SK-N-SH (cell line): Measurements from ENCODE around the gene COPE.

Experiments
- CTCF ChIP-seq: fragments of 200-600 bp; sonication (generic); IDR thresholded peaks from 2 replicates; pipeline ENCODE4 v1.6.1; 2017; ENCODE audit warnings: antibody characterized with exemption, mild to moderate bottlenecking, moderate library complexity
- EZH2phosphoT487 ChIP-seq: fragments of 200-600 bp; sonication (generic); IDR thresholded peaks from 2 replicates; pipeline ENCODE4 v1.6.1; 2017; ENCODE audit warnings: low read depth, mixed run types, mild to moderate bottlenecking, antibody characterized with exemption, moderate library complexity, borderline replicate concordance
- MXI1 ChIP-seq: IDR thresholded peaks from 2 replicates; pipeline ENCODE4 v1.6.1; 2012; ENCODE audit warnings: mild to moderate bottlenecking, low read depth, low read length, improper control_type of control experiment
- NRF1 ChIP-seq: IDR thresholded peaks from 2 replicates; pipeline ENCODE4 v1.6.1; 2012; ENCODE audit warnings: low read depth, mild to moderate bottlenecking, low read length
- POLR2AphosphoS5 ChIP-seq: IDR thresholded peaks from 2 replicates; pipeline ENCODE4 v1.6.1; 2012; ENCODE audit warnings: low read depth, low read length
- RXRA ChIP-seq: IDR thresholded peaks from 2 replicates; pipeline ENCODE4 v1.4.0; 2012; ENCODE audit warnings: low read depth, mild to moderate bottlenecking, borderline replicate concordance
- TAF1 ChIP-seq: IDR thresholded peaks from 2 replicates; pipeline ENCODE4 v1.6.1; 2012; ENCODE audit warnings: low read depth, mild to moderate bottlenecking, low read length, moderate library complexity, borderline replicate concordance
- YY1 ChIP-seq: IDR thresholded peaks from 2 replicates; pipeline ENCODE4 v1.4.0; 2012; ENCODE audit warnings: low read depth, mild to moderate bottlenecking
- ZBTB33 ChIP-seq: IDR thresholded peaks from 2 replicates; pipeline ENCODE4 v1.4.0; 2012; ENCODE audit warnings: low read depth, borderline replicate concordance
- TF ChIP-seq, protein P1 (sequence below): IDR thresholded peaks from 2 replicates; pipeline ENCODE4 v1.6.1; 2012; ENCODE audit warnings: mild to moderate bottlenecking, low read depth, low read length, moderate library complexity

DNA sequence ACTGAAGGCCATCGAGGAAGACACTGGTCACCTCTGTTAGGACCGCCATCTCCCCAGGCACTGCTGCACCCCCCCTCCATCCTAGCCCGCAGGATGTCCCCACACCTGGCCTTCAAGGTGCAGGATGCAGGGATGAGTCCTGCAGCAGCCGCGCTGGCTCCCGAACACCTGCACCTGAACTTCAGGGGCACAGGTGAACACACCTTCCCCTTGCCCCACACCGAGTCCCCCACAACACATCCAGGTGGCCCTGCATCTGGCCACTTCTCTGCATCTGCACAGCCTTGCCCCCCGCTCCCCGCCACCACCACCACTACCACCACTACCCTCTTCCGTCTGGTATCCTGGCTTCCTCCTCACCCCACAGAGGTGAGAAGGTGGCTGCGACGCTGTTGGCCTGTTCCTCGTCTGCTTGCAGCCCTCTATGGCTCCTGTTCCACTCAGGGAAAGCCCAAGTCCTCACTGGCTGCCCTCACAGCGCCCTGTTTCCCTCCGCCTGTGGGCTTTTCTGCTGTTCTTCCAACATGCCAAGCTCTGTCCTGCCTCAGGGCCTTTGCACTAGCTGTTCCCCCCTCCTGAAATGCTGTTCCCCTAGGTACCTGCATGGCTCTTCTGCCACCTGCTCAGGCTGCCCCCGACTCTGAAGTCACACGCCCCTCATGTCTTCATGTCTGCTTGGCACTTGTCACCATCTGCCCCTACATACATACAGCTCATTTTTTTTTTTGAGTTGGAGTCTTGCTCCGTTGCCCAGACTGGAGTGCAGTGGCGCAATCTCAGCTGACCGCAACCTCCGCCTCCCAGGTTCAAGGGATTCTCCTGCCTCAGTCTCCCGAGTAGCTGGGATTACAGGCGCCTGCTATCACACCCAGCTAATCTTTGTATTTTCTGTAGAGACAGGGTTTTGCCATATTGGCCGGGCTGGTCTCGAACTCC is 21.8 kb downstream of the COPE start:
- no peak for TF ChIP-seq CTCF
- TF ChIP-seq, protein P1, sequence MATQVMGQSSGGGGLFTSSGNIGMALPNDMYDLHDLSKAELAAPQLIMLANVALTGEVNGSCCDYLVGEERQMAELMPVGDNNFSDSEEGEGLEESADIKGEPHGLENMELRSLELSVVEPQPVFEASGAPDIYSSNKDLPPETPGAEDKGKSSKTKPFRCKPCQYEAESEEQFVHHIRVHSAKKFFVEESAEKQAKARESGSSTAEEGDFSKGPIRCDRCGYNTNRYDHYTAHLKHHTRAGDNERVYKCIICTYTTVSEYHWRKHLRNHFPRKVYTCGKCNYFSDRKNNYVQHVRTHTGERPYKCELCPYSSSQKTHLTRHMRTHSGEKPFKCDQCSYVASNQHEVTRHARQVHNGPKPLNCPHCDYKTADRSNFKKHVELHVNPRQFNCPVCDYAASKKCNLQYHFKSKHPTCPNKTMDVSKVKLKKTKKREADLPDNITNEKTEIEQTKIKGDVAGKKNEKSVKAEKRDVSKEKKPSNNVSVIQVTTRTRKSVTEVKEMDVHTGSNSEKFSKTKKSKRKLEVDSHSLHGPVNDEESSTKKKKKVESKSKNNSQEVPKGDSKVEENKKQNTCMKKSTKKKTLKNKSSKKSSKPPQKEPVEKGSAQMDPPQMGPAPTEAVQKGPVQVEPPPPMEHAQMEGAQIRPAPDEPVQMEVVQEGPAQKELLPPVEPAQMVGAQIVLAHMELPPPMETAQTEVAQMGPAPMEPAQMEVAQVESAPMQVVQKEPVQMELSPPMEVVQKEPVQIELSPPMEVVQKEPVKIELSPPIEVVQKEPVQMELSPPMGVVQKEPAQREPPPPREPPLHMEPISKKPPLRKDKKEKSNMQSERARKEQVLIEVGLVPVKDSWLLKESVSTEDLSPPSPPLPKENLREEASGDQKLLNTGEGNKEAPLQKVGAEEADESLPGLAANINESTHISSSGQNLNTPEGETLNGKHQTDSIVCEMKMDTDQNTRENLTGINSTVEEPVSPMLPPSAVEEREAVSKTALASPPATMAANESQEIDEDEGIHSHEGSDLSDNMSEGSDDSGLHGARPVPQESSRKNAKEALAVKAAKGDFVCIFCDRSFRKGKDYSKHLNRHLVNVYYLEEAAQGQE = no peak
- no peak for TF ChIP-seq EZH2phosphoT487
- TF ChIP-seq TAF1 = no peak
- TF ChIP-seq RXRA = no peak
- TF ChIP-seq MXI1 = no peak
- TF ChIP-seq NRF1 = no peak
- TF ChIP-seq ZBTB33 = no peak
- TF ChIP-seq POLR2AphosphoS5 = no peak
- no peak for TF ChIP-seq YY1
